GM19193 (cell line): ENCODE results near the gene PTPN4.

Experiments used
- POLR2A ChIP-seq: IDR thresholded peaks from 4 replicates; pipeline ENCODE4 v1.6.1; 2011; ENCODE audit not compliant: insufficient read depth, insufficient read length; ENCODE audit errors: extremely low read depth

Gene PTPN4, protein sequence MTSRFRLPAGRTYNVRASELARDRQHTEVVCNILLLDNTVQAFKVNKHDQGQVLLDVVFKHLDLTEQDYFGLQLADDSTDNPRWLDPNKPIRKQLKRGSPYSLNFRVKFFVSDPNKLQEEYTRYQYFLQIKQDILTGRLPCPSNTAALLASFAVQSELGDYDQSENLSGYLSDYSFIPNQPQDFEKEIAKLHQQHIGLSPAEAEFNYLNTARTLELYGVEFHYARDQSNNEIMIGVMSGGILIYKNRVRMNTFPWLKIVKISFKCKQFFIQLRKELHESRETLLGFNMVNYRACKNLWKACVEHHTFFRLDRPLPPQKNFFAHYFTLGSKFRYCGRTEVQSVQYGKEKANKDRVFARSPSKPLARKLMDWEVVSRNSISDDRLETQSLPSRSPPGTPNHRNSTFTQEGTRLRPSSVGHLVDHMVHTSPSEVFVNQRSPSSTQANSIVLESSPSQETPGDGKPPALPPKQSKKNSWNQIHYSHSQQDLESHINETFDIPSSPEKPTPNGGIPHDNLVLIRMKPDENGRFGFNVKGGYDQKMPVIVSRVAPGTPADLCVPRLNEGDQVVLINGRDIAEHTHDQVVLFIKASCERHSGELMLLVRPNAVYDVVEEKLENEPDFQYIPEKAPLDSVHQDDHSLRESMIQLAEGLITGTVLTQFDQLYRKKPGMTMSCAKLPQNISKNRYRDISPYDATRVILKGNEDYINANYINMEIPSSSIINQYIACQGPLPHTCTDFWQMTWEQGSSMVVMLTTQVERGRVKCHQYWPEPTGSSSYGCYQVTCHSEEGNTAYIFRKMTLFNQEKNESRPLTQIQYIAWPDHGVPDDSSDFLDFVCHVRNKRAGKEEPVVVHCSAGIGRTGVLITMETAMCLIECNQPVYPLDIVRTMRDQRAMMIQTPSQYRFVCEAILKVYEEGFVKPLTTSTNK

DNA sequence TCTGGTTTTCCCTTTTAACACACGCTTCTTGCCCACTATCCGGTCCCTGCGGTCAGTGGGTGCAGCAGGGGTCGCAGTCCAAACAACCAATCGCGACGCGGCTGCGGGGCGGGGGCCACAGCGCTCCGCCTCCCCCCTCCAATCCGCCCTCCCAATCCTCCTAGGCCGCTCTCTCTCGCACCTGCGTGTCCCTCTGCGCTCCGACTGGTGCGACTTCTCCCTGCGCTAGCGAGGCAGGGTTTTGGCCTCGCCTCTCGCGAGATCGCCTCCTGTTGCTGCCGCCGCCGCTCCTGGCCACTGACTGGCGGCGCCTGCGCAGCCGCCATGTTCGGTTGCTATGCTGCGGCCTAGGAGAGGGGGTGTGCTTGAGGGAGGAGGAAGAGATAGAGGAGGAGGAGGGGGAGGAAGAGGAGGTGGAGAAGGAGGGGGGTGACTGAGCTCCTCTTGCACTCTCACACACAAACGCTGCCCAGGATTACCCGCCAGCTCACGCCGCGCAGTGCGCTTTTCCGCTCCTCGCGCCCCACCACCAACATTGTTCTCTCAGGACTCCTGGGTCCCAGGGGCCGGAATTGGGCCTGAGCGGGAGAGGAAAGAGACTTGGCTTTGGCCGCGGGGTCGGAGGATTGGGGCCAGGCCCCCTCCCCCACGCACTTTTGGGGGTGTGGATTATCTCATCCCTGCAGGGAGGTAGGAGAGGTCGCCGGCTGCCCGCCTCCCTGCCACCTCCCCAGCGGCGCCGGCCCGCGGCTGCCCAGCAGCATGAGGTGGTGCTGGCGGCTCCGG is at the start of gene PTPN4:
PTPN4 (plus strand) TSS at position 472 of the 786 bp plus-strand sequence. CDS start 49,932 bp downstream, outside the sequence.
- peak; percentile 71 for TF ChIP-seq POLR2A

DNA sequence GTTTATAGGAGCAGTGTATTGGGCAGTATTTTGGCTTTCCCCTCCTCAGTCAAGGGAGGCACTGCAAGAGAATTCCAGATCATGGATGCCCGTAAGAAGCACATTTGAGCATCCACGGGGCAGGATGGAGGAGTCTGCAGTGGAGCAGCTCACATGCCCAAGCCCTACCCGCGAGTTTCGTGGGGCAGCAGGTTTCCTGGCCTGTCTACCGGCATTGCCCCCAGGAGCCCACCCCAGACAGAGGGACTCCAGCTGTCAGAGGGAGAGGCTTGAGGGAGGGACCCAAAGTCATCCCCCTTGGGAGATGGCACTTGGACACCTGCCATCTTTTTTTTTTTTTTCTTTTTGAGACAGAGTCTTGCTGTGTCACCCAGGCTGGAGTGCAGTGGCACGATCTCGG is 49.4 kb upstream of the PTPN4 start:
- TF ChIP-seq POLR2A, result no peak

DNA sequence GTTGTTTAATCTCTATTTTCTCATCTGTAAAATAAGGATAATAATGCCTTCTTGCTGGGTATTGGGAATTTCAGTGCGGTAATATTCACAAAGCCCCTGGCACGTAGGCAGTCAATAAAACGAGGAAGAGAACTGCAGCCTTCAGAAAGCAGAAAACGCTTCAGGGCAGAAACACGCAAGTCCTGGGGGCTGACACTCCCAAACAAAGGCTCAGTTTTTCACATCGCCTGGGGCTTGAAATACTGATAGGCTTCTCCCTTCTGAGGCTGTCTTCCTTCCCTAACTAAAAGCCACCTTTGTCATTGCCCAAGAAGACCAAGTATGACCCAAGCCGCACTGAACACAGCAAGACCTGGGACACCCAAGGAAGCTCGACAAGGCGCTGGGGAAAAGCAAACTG is 48.4 kb upstream of the PTPN4 start:
- TF ChIP-seq POLR2A, result no peak

DNA sequence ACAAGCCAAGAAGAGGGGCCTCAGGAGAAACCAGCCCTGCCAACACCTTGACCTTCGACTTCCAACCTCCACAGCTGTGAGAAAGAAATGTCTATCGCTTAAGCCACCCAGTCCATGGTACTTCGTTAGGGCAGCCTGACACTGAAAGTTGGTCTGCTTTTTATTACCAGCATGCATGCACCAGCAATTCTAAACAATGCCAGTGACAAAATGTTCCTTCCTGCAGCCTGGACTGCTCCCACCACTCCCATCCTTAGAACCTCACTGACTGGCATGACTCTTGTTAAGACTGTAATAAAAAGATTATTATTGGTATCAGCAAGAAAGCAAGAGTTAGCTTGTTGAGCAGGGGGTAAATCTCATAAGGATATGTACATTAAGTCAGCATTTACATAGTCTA is 47.2 kb upstream of the PTPN4 start:
- TF ChIP-seq POLR2A, result no peak

DNA sequence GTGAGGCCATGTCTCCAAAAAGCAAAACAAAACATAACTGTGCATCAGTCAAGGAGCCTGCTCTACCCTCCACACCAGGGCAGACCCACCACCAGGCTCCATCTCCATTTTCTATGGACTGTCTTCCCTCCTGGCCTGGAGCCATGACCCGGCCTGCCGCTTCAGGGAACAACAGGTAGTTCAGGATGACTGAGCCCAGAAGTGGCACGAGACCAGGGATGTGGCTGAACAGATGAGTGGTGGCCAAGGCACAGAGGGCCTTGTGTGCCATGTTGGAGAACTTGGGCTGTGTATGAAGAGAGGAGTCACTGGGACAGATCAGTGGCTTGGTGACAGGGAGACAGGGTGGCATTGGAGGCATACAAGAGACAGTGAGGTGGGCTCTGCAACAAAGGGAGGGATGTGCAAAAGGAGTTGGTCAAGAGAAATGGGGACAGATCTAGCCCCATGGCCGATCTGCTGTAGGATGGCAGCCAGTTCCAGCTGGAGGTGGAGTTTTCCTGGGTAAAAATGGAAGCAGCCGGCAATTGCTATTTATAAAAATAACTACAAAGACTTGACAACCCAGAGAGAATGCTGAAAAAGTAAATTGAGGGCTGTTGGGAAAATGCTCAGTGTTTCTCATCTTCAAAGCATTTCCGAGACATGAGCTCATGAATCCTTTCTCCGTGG is 45.8 kb upstream of the PTPN4 start:
- TF ChIP-seq POLR2A, result no peak

DNA sequence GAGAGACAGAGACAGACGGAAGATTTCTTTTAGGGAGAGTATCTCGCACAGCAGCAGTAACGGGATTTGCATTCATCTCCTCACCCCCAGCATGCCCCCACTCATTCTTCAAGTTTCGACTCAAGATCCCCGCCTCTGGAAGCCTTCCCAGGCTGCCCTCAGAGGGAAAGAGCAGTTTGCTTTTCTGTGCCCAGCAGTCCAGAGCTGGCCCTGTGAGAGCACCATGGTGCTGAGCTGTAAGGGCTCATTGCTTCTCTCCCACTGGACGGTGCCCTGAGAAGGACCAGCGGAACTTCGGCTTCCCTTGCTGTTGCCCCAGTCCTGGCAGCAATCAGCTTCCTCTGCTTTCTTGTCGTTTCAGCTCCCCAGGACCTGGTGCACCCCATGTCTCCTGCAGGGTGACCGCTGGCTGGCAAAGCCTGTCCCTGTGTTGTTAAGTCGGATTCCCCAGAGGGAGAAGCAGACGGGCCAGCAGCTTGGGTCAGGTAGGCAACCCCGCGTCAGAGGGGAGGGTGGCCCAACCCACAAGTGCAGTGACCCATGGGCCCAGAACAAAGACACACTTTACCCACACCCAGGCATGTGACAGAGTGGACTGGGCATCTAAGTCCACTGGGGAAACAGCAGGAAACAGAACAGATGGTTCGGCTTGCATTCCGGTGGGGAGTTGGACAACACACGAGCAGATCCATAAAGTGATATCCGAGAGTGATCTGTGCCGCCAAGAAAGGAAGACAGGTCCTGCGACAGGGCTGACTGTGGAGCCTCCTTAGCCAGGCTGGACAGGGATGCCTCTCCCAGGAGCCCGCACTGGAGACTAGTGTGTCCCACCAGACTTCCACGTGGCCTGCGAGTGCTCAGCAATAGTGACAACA is 44.1 kb upstream of the PTPN4 start:
- TF ChIP-seq POLR2A, result no peak

DNA sequence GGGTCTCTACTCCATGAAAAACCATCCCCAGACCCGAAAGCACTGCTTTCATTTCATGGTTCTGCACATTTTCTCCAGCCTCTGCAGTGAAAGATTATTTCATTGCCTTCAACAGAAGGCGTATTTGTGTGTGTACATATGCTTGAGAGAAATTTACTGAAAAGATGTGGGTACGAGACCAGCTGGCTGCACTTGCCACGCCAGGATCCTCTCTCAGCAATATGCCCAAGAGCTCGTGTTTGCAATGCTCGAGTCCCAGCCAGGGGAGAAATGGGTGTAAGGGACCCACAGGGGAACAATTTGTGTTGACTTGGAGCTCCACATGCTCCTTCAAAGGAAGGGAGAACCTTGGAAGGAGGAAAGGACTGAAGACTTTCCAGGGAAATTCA is 43.4 kb upstream of the PTPN4 start:
- TF ChIP-seq POLR2A, result no peak

DNA sequence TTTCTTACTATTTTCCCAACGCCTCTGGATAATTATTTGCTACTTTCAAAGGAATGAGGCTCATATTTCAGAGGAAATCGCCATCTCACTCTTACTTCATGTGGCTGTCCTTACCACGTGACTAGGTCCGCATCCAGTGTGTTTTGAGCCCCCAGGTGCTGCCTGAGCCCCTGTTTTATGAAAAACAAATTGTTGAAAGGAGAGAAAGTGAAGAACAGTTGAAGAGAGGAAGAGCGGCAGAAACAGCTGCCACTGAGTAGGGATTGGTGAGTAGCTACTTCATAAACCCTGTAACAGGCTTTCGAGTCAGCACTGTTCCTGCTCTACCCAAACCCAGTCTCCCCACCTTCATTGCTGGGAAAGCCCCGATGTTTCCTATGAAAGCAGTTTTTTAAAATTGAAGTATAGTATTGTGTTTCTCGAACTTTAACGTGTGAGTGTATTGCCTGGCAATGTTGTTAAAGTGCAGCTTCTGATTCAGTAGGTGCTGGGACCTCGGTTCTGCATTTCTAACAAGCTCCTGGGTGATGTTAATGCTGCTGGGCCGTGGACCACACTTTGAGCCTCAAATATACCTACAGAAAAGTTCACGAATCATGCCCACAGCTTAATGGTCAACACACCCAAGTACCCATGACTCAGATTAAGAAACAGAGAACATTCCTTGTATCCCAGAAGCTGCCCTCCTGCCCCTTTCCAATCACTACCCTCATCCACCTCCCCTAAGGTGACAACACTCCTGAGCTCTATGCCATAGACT is 41.0 kb upstream of the PTPN4 start:
- no peak for TF ChIP-seq POLR2A

DNA sequence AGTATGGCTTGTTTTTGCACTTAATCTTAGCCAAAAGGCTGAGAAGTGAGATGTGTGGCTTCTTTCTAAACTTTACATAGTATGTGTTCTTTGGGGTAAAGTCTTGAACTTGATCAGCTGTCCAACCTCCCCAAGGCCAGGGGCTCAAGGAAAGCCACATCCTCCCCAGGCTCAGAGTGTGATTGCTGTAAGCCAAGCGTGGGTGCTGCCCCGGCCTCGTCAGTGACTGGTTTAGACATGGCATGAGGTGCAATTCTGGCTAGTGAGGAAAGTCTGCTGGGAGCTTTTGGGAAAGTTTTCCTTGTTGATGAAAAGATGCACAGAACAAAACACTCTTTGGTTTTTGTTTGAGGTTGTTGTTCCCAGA is 40.5 kb upstream of the PTPN4 start:
- no peak for TF ChIP-seq POLR2A

DNA sequence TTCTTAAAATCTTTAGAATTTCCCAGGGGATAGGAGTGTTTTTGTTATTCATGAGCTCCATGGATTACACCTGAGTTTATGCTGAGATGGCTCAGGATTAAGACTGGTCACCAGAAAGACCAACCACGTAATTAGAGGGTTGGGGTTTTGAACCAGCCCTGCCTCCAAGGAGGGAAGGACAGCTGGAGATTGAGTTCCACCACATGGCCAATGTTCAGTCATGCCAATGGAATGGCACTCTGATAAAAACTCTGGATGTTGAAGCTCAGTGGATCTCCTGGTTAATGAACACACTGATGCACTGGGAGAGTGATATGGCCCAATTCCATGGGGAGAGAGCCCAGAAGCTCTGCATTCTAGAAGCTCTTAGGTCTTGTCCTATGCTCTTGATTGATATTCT is 38.7 kb upstream of the PTPN4 start:
- TF ChIP-seq POLR2A, result no peak

DNA sequence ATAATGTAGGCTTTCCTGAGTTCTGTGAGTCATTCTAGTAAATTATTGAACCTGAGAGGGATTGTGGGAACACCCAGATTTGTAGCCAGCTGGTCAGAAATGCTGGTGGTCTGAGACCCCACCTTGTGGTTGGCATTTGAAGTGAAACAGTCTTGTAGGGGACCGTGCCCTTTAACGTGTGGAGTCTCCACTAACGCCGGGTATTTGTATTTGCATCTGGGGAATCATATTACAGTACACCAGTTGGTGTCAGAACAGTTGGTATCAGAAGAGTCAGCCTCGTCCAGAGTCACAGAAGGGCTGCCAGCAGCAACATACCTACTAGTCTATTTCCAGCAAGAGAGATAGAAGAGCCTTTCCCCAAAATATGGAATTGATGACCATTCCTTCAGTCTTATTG is 38.3 kb upstream of the PTPN4 start:
- TF ChIP-seq POLR2A, result no peak

DNA sequence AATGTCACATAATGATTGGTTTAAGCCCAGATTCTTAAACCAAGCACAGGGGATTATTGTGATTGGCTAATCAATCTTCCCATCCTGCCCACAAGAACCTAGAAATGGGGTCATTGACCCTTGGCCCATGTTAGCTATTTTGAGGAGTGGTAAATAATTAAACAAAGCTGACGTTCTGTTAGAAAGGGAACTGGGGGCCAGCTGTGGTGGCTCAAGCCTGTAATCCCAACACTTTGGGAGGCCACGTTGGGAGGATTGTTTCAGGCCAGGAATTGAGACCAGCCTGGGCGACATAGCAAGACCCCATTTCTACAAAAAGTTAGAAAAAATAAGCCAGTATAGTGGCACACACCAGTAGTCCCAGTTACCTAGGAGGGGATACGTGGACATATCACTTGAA is 37.8 kb upstream of the PTPN4 start:
- no peak for TF ChIP-seq POLR2A

DNA sequence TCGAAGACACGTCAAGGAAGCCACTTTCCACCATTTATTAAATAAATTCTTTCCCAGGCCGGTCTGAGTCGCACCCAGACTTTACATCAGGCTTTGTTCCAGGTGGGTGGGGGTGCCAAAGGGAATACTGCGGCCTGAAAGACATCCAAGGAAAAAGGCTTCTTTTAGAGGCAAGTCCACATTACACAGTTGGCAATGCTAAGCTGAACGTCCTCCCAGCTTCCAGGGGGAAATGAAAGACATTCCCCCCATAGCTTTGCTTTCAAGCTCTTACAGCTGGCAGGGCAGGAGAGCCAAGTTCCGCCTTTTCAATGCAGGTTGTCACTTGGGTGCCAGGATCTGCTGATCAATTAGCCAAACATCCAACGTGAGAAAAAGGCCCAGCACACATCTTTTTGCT is 36.5 kb upstream of the PTPN4 start:
- TF ChIP-seq POLR2A, result no peak

DNA sequence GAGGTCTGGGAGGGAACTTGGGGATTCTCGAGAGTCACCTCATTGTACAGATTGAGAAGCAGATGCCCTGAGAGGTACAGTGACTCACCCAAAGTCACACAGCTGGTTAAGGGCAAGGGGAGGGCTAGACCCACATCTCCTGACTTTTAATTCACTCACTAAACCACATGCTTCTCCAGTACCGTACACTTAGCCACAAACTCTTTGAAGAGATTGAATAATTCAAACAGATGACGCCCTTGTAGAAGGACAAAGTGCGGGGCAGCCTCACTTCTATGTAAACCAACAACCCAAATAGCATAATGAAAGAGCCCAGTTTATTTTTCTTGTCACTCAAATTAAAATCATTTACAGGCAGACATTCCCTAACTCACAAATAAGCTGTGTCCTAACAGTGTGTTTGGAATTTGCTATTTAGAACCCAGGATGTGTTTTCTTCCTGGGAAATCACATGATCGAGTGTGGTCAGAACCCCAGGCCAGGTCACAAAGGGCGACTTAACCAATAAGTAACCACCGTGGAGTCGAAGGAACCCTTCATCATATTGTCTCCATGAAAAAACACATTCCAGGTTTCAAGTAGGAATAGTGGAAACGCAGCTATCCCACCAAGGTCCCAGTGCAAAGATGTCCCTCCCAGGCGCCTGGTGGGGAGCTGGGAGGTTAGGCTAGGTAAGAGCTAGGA is 35.8 kb upstream of the PTPN4 start:
- no peak for TF ChIP-seq POLR2A
